Measurements from ENCODE around the gene NKX1-1. TPM values are rescaled to one million over a fixed set of nuclear protein-coding genes. Genes with fewer than 3 reads are reported as not detected.
A peak's percentile ranks its signal among the peaks of the same experiment; 100 is the strongest.

NKX1-1 gene
- total RNA-seq, 3 donors from 2014 or later, result not detected

DNA sequence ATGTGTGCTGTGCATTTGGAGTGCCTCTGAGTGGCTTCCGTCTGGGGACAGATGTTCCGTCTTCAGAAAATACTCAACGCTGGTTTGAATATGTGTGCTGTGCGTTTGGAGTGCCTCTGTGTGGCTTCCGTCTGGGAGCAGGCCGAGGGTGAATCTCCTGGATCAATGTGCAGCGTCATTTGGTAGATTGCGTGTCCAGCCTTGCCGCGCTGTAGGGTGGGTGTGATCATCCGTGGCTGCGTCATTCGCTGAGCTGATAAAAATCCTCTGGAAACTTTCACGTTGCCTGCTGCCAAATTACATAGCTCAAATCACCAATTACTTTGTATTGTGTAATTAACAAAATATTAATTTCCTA lies 47.1 kb downstream of the NKX1-1 start:
- peaks cover 12% of the 10 kb centered on the region for H3K36me3 Mint-ChIP-seq (ENCODE audit: insufficient read depth)
- DNase-seq, result no peak
- no peak for ATAC-seq
- H3K9me3 Mint-ChIP-seq, result no peaks in the 10 kb centered on the region
- no peaks in the 10 kb centered on the region for H3K4me1 Mint-ChIP-seq (ENCODE audit: low read depth)
- no peak overlapping the region for H3K4me3 Mint-ChIP-seq
- no peaks in the 10 kb centered on the region for H3K27me3 Mint-ChIP-seq (ENCODE audit: low read depth)

DNA sequence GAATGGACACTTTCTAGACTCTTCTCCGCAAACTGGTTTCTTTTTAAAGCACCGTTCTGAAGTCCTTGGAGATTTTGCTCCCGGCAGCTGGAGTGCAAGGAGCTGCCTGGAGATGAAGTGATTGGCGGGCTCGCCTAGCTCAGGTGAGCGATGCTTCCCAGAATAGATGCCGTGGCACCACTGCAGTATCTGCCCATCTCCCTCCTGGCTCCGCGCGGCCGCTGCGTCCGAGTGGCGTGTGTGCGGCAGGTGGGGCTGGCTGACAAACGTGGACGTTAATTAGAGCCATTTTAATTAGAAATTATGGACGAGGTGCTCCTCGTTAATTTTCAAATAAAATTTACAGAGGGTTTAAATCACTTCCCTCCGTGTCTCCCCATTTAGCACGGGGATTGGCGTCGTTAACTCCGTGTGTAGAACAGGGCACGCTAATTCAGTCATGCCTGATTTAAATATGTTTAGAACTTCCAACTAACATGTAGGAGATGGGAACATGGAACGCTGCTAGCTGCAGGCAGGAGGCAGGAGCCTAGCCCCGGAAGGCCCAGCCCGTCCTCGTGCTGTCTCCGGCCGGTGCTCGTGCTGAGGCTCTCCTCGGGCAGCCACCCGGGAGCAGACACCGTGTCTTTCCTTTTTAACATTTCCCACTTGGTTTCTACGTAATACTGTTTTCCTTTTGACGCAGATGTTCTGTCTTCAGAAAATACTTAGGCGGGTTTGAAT lies 47.7 kb downstream of the NKX1-1 start:
- H3K4me1 Mint-ChIP-seq (ENCODE audit: low read depth), result no peaks in the 10 kb centered on the region
- H3K27me3 Mint-ChIP-seq (ENCODE audit: low read depth), result no peaks in the 10 kb centered on the region
- no peaks in the 10 kb centered on the region for H3K9me3 Mint-ChIP-seq
- no peak overlapping the region for H3K4me3 Mint-ChIP-seq
- no peak for ATAC-seq
- DNase-seq, result no peak
- H3K36me3 Mint-ChIP-seq (ENCODE audit: insufficient read depth), result peaks cover 12% of the 10 kb centered on the region

DNA sequence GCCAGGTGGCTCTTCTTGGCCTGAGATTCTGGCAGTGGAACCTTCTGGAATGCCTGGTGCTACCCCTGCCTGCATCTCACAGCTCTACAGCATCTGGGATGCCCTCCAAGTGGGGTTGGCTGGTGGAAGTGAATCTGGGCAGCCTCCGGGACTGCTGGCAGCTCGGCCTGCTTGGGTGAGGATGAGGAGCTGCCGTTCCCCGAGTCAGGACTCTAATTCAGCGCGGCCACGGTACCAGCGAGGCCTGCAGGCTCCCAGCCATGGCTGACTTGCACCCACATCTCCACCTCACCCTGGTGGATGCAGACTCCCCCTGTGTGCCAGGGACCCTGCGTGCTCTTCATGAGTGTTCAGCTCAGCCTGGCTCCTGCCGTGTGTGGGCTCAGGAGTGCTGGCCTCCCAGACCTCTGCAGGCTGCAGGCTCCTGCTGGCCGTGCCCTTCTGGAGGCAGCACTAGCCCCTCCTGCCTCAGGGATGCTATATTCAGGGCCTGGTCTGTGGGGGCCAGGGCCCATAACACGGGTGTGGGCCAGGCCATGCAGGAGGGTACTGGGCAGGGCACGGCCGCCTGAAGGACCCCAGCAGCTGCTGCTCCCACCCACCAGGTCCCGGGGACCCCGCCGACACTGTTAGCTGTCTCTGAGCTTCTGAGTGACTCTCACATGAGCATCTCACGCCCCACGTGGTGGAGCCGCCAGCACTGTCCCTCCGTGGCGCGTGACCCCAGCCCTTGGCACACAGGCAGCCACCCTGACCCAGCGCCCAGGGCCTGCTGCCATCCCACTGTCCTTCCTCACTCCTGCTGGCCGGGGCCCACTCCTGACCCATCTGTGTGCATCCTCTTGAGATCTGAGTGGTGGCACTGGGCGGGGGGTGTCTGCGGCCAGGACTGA lies 48.6 kb downstream of the NKX1-1 start:
- Mint-ChIP-seq H3K36me3 (ENCODE audit: insufficient read depth) (peaks cover 15% of the 10 kb centered on the region), H3K4me3 (no peak overlapping the region)
- no peak for ATAC-seq

DNA sequence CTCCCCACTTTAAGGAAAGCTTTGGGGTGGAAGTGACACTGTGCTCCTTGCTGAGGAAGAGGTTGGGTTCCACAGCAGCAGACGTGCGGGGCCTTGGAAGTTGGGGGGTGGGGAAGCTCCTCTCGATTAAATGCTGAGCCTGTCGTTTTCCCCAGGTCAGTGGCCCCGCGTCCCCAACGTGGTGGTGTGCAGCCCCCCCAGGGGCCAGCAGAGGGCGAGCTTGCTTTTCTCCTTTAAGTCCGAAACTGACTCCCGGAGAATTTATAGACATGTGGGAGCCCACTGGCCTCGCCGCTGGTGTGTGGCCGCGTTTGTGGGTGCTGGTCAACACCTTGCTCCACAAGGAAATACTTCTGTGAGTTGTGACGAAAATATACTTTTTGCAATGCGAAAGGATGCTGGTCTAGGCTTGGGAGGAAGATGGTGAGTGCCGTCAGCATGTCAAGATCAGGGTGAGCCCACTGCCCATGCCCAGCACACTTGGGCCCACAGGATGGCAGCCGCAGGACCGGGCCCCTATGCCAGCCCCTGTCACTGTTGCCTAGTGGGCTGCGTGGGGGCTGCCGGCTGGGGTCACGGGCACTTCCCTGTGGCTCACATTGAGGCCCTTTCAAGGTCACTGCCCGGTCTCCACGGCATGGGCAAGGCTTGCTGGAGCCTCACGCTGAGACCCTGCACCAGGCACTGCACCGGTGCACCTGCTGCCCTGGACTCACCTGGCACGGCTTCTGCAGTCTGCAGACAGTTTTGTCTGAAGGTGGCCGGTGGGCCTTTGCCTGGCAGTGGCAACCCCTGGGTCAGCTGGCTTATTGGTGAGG lies 49.9 kb downstream of the NKX1-1 start:
- peak; percentile 44 for DNase-seq
- ATAC-seq, result no peak
- Mint-ChIP-seq H3K9me3 (no peaks in the 10 kb centered on the region), H3K4me3 (no peak overlapping the region), H3K36me3 (ENCODE audit: insufficient read depth) (peaks cover 16% of the 10 kb centered on the region), H3K4me1 (ENCODE audit: low read depth) (peaks cover 5% of the 10 kb centered on the region), H3K27me3 (ENCODE audit: low read depth) (no peaks in the 10 kb centered on the region)

More for the DNA sequence above, 48.6 kb downstream of the NKX1-1 start:
- Mint-ChIP-seq H3K27me3 (ENCODE audit: low read depth) (no peaks in the 10 kb centered on the region), H3K9me3 (no peaks in the 10 kb centered on the region), H3K4me1 (ENCODE audit: low read depth) (no peaks in the 10 kb centered on the region)
- no peak for DNase-seq

DNA sequence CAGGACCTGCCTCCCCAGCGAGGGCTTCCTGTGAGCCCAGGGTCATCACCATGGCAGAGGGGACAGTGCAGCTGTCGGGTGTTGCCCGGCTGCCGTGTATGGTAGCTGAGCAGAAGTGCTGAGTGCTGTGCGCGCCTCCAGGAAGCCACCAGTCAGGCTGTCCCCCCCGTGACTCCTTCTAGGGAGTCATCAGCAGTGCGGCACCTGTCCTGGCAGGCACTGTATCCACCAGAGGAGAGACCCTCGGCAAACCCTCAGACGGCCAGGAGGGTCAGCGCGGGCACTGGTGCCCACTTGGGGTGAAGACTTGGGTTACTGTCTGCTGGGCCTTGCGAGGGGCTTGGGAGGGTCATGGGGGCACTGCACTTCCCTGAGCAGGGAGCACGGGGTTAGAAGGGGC lies 50.9 kb downstream of the NKX1-1 start:
- peaks cover 7% of the 10 kb centered on the region for H3K4me1 Mint-ChIP-seq (ENCODE audit: low read depth)
- no peak overlapping the region for H3K4me3 Mint-ChIP-seq
- peaks cover 16% of the 10 kb centered on the region for H3K36me3 Mint-ChIP-seq (ENCODE audit: insufficient read depth)
- no peak for ATAC-seq
- H3K27me3 Mint-ChIP-seq (ENCODE audit: low read depth), result no peaks in the 10 kb centered on the region
- no peak for DNase-seq
- no peaks in the 10 kb centered on the region for H3K9me3 Mint-ChIP-seq

DNA sequence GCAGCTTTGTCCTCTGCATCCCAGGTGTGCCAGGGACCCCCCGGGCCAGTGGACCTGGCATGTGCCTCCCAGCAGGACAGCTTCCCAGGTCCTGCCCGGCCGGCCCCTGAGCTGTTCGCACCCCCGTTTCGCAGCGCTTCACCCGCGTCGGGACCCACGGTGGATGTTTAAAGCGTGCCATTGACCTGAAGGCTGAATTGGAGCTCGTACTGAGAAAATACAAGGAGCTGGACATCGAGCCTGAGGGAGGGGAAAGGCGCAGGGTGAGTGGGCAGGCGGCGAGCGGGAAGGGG lies 51.3 kb downstream of the NKX1-1 start:
- ATAC-seq (no peak), DNase-seq (no peak)
- Mint-ChIP-seq H3K27me3 (ENCODE audit: low read depth) (no peaks in the 10 kb centered on the region), H3K36me3 (ENCODE audit: insufficient read depth) (peaks cover 16% of the 10 kb centered on the region), H3K4me3 (no peak overlapping the region), H3K9me3 (no peaks in the 10 kb centered on the region), H3K4me1 (ENCODE audit: low read depth) (peaks cover 10% of the 10 kb centered on the region)

DNA sequence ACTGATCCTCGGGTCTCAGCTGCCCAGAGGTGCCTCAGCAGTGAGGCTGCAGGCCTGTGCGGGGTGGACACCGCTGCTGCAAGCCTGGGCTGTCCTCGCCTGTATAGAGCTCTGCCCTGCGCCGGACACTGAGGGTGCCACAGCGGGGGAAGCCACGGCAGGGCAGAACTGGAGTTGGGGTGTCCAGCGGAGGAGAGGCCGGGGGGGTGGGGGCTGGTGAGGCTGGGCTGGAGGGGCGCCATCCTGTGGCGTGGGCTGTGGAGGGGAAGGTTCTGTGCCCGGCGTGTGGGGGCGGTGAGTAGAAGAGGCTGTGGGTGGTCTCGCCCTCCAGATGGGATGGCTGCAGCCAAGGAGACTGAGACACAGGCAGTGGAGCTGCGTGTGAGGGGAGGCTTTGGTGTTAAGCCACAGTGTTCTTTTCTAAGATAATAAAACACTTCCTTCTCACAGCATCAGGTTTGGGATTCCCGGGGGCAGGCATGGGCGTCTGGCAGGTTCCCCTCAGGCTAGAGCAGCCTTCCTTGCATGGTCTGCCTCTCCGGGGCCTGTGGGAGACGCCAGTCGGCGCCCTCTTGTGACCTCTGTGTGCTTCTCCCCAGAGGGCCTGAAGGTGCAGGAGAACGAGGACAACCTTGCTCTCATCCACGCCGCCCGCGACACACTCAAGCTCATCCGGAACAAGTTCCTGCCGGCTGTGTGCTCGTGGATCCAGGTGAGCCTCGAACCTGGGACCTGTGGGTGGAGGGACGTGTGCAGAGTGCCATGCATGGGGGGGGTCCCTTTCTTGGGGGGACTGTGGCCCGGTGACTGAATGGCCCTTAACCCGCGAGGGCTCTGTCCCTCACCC lies 51.9 kb downstream of the NKX1-1 start:
- no peaks in the 10 kb centered on the region for H3K9me3 Mint-ChIP-seq
- peaks cover 16% of the 10 kb centered on the region for H3K36me3 Mint-ChIP-seq (ENCODE audit: insufficient read depth)
- peaks cover 12% of the 10 kb centered on the region for H3K4me1 Mint-ChIP-seq (ENCODE audit: low read depth)
- no peaks in the 10 kb centered on the region for H3K27me3 Mint-ChIP-seq (ENCODE audit: low read depth)
- ATAC-seq (no peak), DNase-seq (no peak)
- H3K4me3 Mint-ChIP-seq, result no peak overlapping the region

DNA sequence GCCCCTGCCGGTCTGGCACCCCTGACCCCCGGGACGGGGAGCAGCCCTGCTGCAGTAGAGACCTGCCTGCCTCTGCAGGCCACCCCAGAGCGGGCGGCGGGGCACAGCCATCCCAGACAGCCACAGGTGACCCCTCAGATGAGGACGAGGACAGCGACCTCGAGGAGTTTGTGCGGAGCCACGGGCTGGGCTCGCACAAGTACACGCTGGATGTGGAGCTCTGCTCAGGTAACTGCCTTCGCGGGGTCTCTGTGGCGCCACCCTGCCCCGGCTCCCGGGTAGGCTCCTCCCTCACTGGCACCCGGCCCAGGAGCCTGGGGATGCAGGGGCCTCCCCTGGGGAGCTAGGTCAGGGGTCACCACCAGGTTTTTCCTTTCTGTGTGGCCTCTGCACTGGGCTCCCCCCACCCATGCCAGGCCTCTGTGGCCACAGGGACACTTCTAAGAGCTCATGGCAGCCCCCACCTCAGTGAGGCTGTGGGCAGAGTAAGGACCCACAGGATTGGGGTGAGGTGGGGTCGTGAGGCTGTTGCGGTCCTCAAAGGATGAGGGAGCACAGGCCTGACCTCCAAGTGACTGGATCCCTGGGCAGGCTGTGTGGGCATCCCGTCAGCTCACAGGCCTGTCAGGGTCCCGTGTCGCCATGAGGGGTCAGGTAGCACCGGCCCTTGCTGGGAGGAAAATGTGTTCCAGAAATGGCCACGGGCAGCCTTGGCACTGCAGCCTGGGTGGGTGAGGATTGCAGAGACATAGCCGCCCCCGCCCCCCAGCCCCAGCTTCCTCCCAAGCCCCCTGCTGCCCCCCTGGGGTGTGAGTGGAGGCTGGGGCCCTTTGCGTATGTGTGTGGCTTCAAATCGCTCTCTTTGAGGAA lies 52.8 kb downstream of the NKX1-1 start:
- Mint-ChIP-seq H3K4me1 (ENCODE audit: low read depth) (peaks cover 21% of the 10 kb centered on the region), H3K36me3 (ENCODE audit: insufficient read depth) (peaks cover 17% of the 10 kb centered on the region), H3K4me3 (no peak overlapping the region), H3K9me3 (no peaks in the 10 kb centered on the region), H3K27me3 (ENCODE audit: low read depth) (no peaks in the 10 kb centered on the region)
- DNase-seq, result no peak
- no peak for ATAC-seq

Other genes starting within 250 kb of the NKX1-1 start
- gene SPON2, start 233.9 kb downstream of the NKX1-1 start, total RNA-seq, result 1 to 10 TPM; 1.4 to 2.1 (median 2.1) TPM
- 100 to 1,000 TPM; 166 to 186 (median 177) TPM for gene CTBP1, start 157.3 kb downstream of the NKX1-1 start, total RNA-seq
- 10 to 100 TPM; 61.9 to 66.9 (median 65.3) TPM for gene MAEA, start 116.6 kb downstream of the NKX1-1 start, total RNA-seq
- 10 to 100 TPM; 17.2 to 20.5 (median 18.9) TPM for gene UVSSA, start 59.2 kb downstream of the NKX1-1 start, total RNA-seq